HCT116 (cell line): ENCODE measurements around the gene CREBZF. TPM values are rescaled to one million over a fixed set of nuclear protein-coding genes. Genes with fewer than 3 reads are reported as not detected.

Experiments
- ATAC-seq: fragments of 200-7000 bp; cut with Tn5 transposase; 2 replicates; pipeline ENCODE4 v1.9.1; 2020; ENCODE audit warnings: mild to moderate bottlenecking, moderate library complexity
- BruUV-seq: library from RNA; stranded (reverse); fragments of 400-500 nt; replicated peaks from 2 replicates; lab custom pipeline; 2021; lab: Mats Ljungman, UMichigan
- CTCF ChIA-PET: fragments of 300-600 bp; sonication (Branson Sonifier 250); formaldehyde crosslinking; loops from one replicate; lab custom pipeline; 2021; ENCODE audit warnings: antibody characterized with exemption; lab: Charles Lee
- POLR2A ChIA-PET: fragments of 300-600, 350-600 bp; sonication (Branson Sonifier 250); formaldehyde crosslinking; loops from one replicate; lab custom pipeline; 2021; ENCODE audit warnings: antibody characterized with exemption; lab: Charles Lee
- RAD21 ChIA-PET, 2 experiments: fragments of 300-600 bp; sonication (Branson Sonifier 250); formaldehyde crosslinking; loops; one replicate each; lab custom pipeline; 2023; ENCODE audit warnings: low total read pairs in 2 of 2; ENCODE audit not compliant: uncharacterized antibody in 2 of 2, unreplicated experiment in 2 of 2, low non-redundant PET in 1 of 2; lab: Charles Lee
- DNase-seq: peaks from one replicate; pipeline ENCODE4 v3.0.0-alpha.2; 2010; ENCODE audit warnings: low read depth, low spot score
- H2AFZ ChIP-seq: fragments of 200-600 bp; shearing (Covaris generic), sonication (generic); 2 replicates; pipeline ENCODE4 v1.6.1; 2017; ENCODE audit warnings: low read depth, mixed run types, mixed read lengths, antibody characterized with exemption, low read length; ENCODE audit not compliant: poor library complexity, severe bottlenecking
- H3K27ac ChIP-seq: 2 replicates; pipeline ENCODE4 v1.5.1; 2012; ENCODE audit warnings: low read depth, low read length
- H3K27me3 ChIP-seq: fragments of 200-600 bp; sonication (generic); 2 replicates; pipeline ENCODE4 v1.6.1; 2016; ENCODE audit warnings: mixed run types, low read length, mixed read lengths; ENCODE audit not compliant: insufficient read depth
- H3K36me3 ChIP-seq, 2 experiments: fragments of 200-500 bp in 1 of 2; fragments of 200-600 bp in 1 of 2; sonication (Bioruptor generic) in 1 of 2; sonication (generic) in 1 of 2; 2 replicates each; pipeline versions ENCODE4 v1.5.1 to v1.6.1; 2014 to 2016; ENCODE audit warnings: low read length in 2 of 2, inconsistent platforms in 1 of 2, mixed read lengths in 1 of 2, mixed run types in 1 of 2; ENCODE audit not compliant: insufficient read depth in 2 of 2, control insufficient read depth in 1 of 2
- H3K4me1 ChIP-seq, 2 experiments: fragments of 200-600 bp in 1 of 2; sonication (generic) in 1 of 2; 2 replicates each; pipeline versions ENCODE4 v1.5.1 to v1.6.1; 2012 to 2017; ENCODE audit warnings: low read length in 2 of 2, inconsistent platforms in 1 of 2, mild to moderate bottlenecking in 1 of 2, mixed read lengths in 1 of 2, mixed run types in 1 of 2, moderate library complexity in 1 of 2; ENCODE audit not compliant: insufficient read depth in 2 of 2, control insufficient read depth in 1 of 2
- H3K4me2 ChIP-seq: fragments of 200-600 bp; sonication (generic); 2 replicates; pipeline ENCODE4 v1.6.1; 2017; ENCODE audit warnings: mixed run types, low read length, mixed read lengths
- H3K4me3 ChIP-seq, 2 experiments: fragments of 200-600 bp in 1 of 2; sonication (generic) in 1 of 2; replicated peaks in 1 of 2; 2 replicates each; pipeline ENCODE4 v1.5.1; 2011 to 2016; ENCODE audit warnings: low read length in 2 of 2, control low read depth in 1 of 2, low read depth in 1 of 2, mild to moderate bottlenecking in 1 of 2, mixed read lengths in 1 of 2, mixed run types in 1 of 2
- H3K79me2 ChIP-seq: fragments of 200-600 bp; sonication (generic); 2 replicates; pipeline ENCODE4 v1.6.1; 2017; ENCODE audit warnings: mild to moderate bottlenecking, mixed run types, low read length, moderate library complexity, mixed read lengths; ENCODE audit not compliant: insufficient read depth
- H3K9ac ChIP-seq: fragments of 200-600 bp; sonication (generic); 2 replicates; pipeline ENCODE4 v1.6.1; 2016; ENCODE audit warnings: low read length, mixed read lengths
- H3K9me2 ChIP-seq: fragments of 200-600 bp; sonication (generic), shearing (Covaris generic); 2 replicates; pipeline ENCODE4 v1.6.1; 2017; ENCODE audit warnings: mixed run types, mild to moderate bottlenecking, moderate library complexity; ENCODE audit not compliant: insufficient read depth
- H3K9me3 ChIP-seq, 2 experiments: fragments of 200-500 bp in 1 of 2; fragments of 200-600 bp in 1 of 2; sonication (Bioruptor generic) in 1 of 2; sonication (generic) in 1 of 2; 2 replicates each; pipeline ENCODE4 v1.6.1; 2014 to 2017; ENCODE audit warnings: low read length in 2 of 2, mixed read lengths in 2 of 2, inconsistent platforms in 1 of 2, low read depth in 1 of 2, mild to moderate bottlenecking in 1 of 2, mixed run types in 1 of 2, moderate library complexity in 1 of 2; ENCODE audit not compliant: control insufficient read depth in 1 of 2, insufficient read depth in 1 of 2
- H4K20me1 ChIP-seq: fragments of 200-600 bp; sonication (generic), shearing (Covaris generic); 2 replicates; pipeline ENCODE4 v1.6.1; 2017; ENCODE audit warnings: mixed run types, mild to moderate bottlenecking, moderate library complexity; ENCODE audit not compliant: insufficient read depth
- CEBPB ChIP-seq: IDR thresholded peaks from 2 replicates; pipeline ENCODE4 v1.6.1; 2012; ENCODE audit warnings: low read depth
- EGR1 ChIP-seq: IDR thresholded peaks from 2 replicates; pipeline ENCODE4 v1.6.1; 2012; ENCODE audit warnings: low read depth
- EZH2 ChIP-seq: fragments of 200-600 bp; sonication (generic); IDR thresholded peaks from 2 replicates; pipeline ENCODE4 v1.6.1; 2017; ENCODE audit warnings: antibody characterized with exemption, mixed run types
- FOSL1 ChIP-seq: IDR thresholded peaks from 2 replicates; pipeline ENCODE4 v1.6.1; 2012; ENCODE audit warnings: low read depth
- RAD21 ChIP-seq: IDR thresholded peaks from 2 replicates; pipeline ENCODE4 v1.6.1; 2012; ENCODE audit warnings: low read depth, mild to moderate bottlenecking
- TCF7L2 ChIP-seq: IDR thresholded peaks from 2 replicates; pipeline ENCODE4 v1.7.0; 2011; ENCODE audit warnings: borderline replicate concordance, inconsistent platforms; ENCODE audit not compliant: insufficient read depth, insufficient read length; ENCODE audit errors: extremely low read depth
- YY1 ChIP-seq: IDR thresholded peaks from 2 replicates; pipeline ENCODE4 v1.6.1; 2011; ENCODE audit warnings: low read length, low read depth, moderate library complexity, mild to moderate bottlenecking; ENCODE audit not compliant: insufficient replicate concordance; ENCODE audit errors: extremely low read depth
- intact Hi-C: fragments of 100-400 bp; cut with micrococcal nuclease; formaldehyde crosslinking; loops from 2 replicates; pipeline ENCODE4 v1.10.0; 2022
- total RNA-seq: library from RNA; stranded (reverse); gene quantifications from one replicate; pipeline ENCODE4 v1.2.1, GENCODE V29; 2021; ENCODE audit not compliant: unreplicated experiment
- TF ChIP-seq, protein P1 (sequence below): IDR thresholded peaks from 2 replicates; pipeline ENCODE4 v1.6.1; 2012; ENCODE audit warnings: low read depth
- TF ChIP-seq, protein P2 (sequence below): IDR thresholded peaks from 2 replicates; pipeline ENCODE4 v1.6.1; 2011; ENCODE audit warnings: mild to moderate bottlenecking, low read length, moderate library complexity; ENCODE audit not compliant: insufficient replicate concordance; ENCODE audit errors: extremely low read depth

CREBZF gene
- total RNA-seq, 1 experiment from 2014 or later, result 40.2 TPM

DNA sequence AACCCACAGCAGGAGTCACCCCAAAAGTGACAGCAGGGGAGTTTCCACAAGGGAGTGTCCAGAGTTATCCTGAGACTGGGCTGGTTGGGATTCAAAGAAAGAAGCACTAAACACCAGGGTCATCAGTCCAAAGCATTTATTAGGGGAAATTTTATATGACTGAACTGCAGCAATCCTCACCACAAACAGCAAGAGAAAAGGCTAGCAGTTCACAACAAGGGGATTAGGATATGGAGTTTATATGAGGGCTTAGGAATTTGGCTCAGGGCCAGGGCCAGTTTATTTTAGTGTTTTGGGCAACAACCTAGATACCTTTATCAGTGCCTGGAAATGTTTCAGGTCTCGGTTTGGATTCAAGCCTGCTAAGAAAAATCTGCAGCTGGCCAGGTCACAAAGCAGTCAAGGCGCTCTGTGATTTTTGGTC, 21.7 kb downstream of the CREBZF start:
- H3K4me3 ChIP-seq, result no peak overlapping the region
- RAD21 ChIA-PET, result no interaction called here
- H3K4me2 ChIP-seq, result no peak overlapping the region
- DNase-seq (no peak), ATAC-seq (no peak)
- H3K27ac ChIP-seq, result no peak overlapping the region
- no peaks in the 10 kb centered on the region for H3K9me3 ChIP-seq
- H3K9me2 ChIP-seq, result no peaks in the 10 kb centered on the region
- H3K79me2 ChIP-seq, result peaks cover 2% of the 10 kb centered on the region
- no peaks in the 10 kb centered on the region for H3K36me3 ChIP-seq
- no peak for TF ChIP-seq EZH2
- no peak for TF ChIP-seq CEBPB
- TF ChIP-seq, protein P1, sequence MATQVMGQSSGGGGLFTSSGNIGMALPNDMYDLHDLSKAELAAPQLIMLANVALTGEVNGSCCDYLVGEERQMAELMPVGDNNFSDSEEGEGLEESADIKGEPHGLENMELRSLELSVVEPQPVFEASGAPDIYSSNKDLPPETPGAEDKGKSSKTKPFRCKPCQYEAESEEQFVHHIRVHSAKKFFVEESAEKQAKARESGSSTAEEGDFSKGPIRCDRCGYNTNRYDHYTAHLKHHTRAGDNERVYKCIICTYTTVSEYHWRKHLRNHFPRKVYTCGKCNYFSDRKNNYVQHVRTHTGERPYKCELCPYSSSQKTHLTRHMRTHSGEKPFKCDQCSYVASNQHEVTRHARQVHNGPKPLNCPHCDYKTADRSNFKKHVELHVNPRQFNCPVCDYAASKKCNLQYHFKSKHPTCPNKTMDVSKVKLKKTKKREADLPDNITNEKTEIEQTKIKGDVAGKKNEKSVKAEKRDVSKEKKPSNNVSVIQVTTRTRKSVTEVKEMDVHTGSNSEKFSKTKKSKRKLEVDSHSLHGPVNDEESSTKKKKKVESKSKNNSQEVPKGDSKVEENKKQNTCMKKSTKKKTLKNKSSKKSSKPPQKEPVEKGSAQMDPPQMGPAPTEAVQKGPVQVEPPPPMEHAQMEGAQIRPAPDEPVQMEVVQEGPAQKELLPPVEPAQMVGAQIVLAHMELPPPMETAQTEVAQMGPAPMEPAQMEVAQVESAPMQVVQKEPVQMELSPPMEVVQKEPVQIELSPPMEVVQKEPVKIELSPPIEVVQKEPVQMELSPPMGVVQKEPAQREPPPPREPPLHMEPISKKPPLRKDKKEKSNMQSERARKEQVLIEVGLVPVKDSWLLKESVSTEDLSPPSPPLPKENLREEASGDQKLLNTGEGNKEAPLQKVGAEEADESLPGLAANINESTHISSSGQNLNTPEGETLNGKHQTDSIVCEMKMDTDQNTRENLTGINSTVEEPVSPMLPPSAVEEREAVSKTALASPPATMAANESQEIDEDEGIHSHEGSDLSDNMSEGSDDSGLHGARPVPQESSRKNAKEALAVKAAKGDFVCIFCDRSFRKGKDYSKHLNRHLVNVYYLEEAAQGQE, result no peak
- TF ChIP-seq EGR1, result no peak
- TF ChIP-seq, protein P2, sequence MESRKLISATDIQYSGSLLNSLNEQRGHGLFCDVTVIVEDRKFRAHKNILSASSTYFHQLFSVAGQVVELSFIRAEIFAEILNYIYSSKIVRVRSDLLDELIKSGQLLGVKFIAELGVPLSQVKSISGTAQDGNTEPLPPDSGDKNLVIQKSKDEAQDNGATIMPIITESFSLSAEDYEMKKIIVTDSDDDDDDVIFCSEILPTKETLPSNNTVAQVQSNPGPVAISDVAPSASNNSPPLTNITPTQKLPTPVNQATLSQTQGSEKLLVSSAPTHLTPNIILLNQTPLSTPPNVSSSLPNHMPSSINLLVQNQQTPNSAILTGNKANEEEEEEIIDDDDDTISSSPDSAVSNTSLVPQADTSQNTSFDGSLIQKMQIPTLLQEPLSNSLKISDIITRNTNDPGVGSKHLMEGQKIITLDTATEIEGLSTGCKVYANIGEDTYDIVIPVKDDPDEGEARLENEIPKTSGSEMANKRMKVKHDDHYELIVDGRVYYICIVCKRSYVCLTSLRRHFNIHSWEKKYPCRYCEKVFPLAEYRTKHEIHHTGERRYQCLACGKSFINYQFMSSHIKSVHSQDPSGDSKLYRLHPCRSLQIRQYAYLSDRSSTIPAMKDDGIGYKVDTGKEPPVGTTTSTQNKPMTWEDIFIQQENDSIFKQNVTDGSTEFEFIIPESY, result no peak
- no peak for TF ChIP-seq TCF7L2
- no peak for TF ChIP-seq YY1
- TF ChIP-seq FOSL1, result no peak
- TF ChIP-seq RAD21, result no peak
- no peak overlapping the region for H2AFZ ChIP-seq
- POLR2A ChIA-PET, result no interaction called here
- CTCF ChIA-PET, result no interaction called here
- BruUV-seq, result no TSS peak
- H3K27me3 ChIP-seq, result no peaks in the 10 kb centered on the region
- H3K4me1 ChIP-seq, result peaks cover 2 to 4% of the 10 kb centered on the region in 2 experiments; a peak in 3 of 4 replicates
- intact Hi-C loops, result no loop called here
- no peak overlapping the region for H3K9ac ChIP-seq
- H4K20me1 ChIP-seq, result no peaks in the 10 kb centered on the region
